Endothelial cell of umbilical vein (primary cell): ENCODE results near the gene ASAP2.

ENCODE experiments used
- CTCF ChIP-seq, 2 donors: IDR thresholded peaks; 1 replicate in 1 of 2; 2 replicates in 1 of 2; pipeline ENCODE4 v1.5.1; 2011; ENCODE audit warnings: low read length in 2 of 2, mild to moderate bottlenecking in 2 of 2, moderate library complexity in 2 of 2, control low read depth in 1 of 2, inconsistent platforms in 1 of 2, low read depth in 1 of 2; ENCODE audit not compliant: insufficient read depth in 1 of 2; ENCODE audit errors: extremely low read depth in 1 of 2
- EZH2 ChIP-seq: IDR thresholded peaks from 2 replicates; pipeline ENCODE4 v1.6.1; 2012; ENCODE audit warnings: borderline replicate concordance, low read depth, mild to moderate bottlenecking, moderate library complexity, low read length, inconsistent platforms; ENCODE audit not compliant: severe bottlenecking

DNA sequence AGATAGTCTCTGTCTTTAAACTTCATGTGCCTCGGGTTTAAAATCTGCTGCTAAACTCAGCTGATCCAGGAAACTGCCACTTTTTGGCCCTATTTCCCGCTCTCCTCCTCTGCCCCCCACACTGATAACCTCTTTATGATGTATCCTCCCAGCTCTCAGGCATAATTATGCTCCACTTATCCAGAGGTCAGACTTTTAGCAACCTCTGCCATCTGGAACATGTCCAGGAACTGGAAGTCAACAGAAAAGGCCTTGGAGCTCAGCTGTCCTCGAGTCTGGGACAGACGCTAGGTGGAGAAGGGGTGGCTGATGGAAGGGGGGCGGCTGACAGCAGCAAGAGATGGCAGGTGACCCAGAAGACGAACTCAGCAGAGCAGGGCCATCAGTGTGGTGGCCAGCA lies 41.2 kb downstream of the ASAP2 start:
- TF ChIP-seq CTCF (IDR thresholded peaks at IDR 0.05; ENCODE audit: extremely low read depth in 1 of 2, insufficient read depth in 1 of 2, low read depth in 1 of 2, low read length in 2 of 2) (no peak), EZH2 (no peak)
